ENCODE results near the gene OR52B2.

The OR52B2 gene

DNA sequence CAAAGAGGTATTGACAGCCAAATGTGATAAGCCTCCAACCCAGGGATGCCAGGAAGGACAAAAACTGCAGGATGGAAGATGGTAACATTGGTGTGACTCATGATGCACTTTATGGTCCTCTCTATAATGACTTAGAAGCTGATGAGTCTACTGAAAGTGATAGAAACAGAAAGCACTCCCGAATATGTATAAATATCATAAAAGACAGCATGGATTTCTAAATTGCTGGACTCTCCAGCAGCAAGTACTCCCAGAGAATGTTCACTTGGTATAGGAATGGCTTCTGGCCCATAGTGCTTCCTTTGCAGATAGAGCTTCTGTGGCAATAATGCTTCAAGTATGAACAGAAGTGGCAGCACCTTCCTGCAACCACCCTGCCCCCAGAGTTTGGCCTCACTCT lies at the start of gene OR52B2:
Gene OR52B2, minus strand, starts transcription at position 101 of the 400 bp plus-strand sequence. Its CDS starts 0 bp downstream, at position 101.
- no peak for DNase-seq (ENCODE audit: low read depth, low spot score)

DNA sequence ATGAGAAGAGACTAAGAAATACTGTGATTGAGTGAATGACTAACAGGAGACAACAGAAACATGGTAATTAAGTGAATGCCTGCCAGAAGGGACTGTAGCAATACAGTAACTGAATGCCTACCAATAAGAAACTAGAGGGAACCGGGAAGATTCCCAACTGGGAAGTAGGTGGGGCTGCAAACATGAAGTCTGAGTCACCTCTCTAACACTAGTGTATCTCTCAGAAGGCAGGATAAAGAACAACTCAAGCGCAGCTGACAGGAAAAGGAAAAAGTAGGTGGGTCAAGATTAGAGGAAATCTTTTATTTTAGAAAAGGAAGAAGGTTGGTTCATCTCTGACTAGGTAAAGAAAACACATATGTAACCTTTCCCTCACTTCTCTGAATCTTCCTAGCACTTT lies 49.2 kb upstream of the OR52B2 start:
- DNase-seq (ENCODE audit: low read depth, low spot score): no peak

DNA sequence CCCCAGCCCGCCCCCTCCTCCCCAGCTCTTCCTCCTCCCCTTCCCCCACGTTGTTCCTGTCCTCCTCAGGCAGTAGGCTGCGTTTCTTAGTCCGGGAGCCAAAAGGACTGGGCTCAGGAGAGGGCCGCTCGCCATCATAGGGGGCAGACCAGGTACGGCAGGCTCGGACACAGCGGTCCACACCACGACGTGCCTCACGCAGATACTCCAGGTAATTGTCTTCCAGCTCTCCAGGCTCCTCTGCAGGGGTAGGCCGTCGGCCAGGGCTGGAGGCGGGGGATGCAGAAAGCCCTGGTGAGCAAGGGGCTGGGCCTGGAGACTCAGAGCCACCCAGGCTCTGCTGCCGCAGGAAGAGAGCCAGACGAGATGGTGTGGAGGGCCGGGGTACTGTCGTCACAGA lies 47.6 kb upstream of the OR52B2 start:
- DNase-seq (ENCODE audit: low read depth, low spot score): no peak

DNA sequence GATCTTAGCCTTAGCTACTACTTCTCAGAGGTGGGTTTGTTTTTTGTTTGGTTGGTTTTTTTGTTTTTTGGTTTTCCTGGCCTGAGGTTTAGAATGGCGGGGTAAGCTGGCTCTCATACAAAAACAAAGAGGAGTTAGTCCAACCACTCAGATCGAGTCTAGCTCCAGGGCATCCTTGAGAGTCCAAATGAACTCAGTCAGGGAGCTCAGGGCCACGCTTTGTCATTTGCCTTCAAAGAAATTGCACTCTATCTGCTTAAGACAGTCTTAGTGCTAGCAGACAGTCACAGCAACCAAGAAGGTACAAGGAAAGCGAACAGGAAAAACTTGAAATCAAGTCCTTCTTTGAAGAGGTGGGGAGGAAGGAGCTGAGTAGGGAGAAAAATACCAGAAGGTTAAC lies 46.4 kb upstream of the OR52B2 start:
- peak; percentile 85 for DNase-seq (ENCODE audit: low read depth, low spot score)

- DNase-seq (ENCODE audit: low read depth, low spot score): no peak
These were observed 44.4 kb upstream of the OR52B2 start for GRCh38 chr11:6214530-6214929.

DNA sequence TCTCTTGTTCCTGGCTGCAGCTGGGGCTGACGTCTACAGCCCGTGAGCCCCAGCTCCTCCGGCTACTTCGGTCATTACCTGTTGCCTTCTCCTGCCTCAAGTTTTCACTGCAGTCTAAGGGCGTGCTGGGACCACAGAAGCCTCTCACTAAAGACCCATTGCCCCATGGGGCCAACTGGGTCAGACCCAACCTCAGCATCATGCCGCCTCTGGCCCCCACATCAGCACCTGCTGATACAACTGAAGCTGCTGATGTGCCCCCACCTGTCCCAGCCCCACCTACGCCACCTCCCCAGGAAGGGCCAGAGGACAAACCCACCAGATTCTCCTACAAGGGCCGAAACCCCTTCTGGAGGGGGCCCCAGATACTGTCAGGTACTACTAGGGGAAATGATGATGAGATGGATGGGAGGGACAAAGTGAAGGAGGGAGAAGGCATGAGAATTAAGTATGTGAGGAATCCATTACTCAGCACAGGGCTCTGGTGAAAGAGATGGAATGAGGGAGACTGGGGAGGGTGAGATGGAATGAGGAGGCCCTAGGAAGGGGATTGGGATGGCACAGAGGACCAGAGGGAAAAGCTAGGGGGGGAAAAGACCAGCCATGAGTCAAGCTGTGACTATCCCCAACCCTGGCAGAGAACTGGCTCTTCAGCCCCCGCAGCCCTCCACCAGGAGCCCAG lies 40.3 kb upstream of the OR52B2 start:
- DNase-seq (ENCODE audit: low read depth, low spot score): no peak

DNA sequence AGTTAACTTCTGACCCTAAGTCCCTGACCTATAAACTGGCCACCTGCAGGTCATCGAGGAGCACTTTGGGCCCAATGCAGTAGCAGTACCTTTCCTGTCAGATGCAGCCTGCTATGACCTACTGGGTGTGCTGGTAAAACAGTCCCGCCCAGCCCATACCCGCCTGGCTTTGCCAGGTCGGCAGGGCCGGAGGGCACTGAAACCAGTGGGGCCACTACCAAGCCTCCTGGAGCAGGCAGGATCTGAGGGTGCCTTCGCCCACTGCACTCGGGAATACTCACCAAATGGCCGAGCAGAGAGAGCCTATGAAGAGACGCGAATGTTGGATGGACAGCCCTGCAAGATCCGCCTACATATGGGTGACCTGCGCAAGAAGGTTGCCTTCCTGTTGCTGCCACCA lies 39.7 kb upstream of the OR52B2 start:
- no peak for DNase-seq (ENCODE audit: low read depth, low spot score)

GRCh38 chr11:6206456-6207180 lies 36.5 kb upstream of the OR52B2 start:
- DNase-seq (ENCODE audit: low read depth, low spot score): no peak

DNA sequence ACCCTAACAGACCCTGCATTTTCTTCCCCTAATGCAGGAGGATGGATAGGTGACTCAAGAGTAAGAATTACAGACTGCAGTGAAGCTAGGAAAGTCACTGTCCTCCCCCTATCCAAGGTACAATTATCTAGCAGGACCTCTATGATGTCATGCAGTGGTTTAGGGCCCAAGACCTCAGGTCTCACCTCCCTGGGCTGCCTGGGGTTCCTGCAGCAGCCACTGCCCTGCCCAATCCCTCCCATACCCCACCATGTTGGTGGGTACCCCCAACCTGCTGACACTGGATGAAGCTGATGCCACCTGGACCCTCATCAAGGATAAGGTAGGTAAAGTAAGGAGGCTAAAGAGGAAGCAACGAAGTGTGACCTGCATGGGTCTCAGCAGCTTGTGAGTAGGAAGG lies 35.2 kb upstream of the OR52B2 start, which contains the start of gene C11orf42:
Gene C11orf42, plus strand, starts transcription at position 192 of the 400 bp plus-strand sequence. Its CDS starts 59 bp downstream, at position 251.
- DNase-seq (ENCODE audit: low read depth, low spot score): no peak

DNA sequence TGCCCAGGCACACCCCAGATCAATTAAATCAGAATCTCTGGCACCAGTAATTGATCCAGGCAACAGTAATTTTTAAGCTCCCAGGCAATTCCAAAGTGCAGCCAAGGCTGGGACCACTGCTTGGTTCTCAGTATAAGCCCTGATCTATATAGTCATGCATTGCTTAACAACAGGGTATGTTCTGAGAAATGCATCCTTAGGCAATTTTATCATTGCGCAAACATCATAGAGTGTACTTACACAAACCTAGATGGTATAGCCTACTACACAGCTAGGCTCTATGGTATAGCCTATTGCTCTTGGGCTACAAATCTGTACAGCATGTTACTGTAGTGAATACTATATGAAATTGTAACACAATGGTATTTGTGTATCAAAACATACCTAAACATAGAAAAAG lies 34.6 kb upstream of the OR52B2 start:
- DNase-seq (ENCODE audit: low read depth, low spot score): no peak

DNA sequence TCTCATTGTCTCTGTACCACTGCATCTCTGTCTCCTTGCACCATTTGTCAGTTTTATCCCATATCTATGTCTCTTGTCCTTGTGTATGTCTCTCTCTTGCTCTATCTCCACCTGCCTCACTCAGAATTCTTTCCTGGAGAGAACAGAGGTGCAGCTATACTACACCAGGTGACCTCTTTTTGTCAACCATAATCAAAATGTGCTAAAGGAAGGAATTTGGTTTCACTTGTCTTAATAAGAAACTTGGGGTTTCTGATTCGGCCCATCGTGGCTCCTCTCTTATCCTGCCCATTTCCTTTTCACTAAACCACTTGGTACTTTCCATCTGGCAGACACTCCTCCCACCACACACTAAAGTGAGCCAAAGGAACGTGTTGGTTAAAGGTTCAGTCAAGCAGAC lies 33.2 kb upstream of the OR52B2 start:
- DNase-seq (ENCODE audit: low read depth, low spot score): no peak

DNA sequence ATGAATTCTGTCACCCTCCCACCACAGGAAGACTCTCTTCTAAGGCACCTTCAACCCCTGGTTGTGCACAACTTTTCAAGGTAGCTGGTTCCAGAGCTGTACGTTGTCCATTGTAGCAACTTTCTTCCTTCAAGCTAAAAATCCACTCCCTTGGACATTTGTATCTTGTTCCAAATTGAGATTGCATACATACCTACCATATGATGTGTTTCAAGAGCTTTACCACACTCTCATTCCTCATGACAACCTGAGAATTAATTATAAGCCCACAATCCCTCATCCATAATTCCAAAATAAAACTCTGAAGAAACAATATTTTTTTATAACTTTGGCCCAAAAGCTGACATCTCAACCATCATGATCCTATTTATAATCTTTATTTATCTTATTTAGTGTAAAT lies 31.9 kb upstream of the OR52B2 start:
- no peak for DNase-seq (ENCODE audit: low read depth, low spot score)

DNA sequence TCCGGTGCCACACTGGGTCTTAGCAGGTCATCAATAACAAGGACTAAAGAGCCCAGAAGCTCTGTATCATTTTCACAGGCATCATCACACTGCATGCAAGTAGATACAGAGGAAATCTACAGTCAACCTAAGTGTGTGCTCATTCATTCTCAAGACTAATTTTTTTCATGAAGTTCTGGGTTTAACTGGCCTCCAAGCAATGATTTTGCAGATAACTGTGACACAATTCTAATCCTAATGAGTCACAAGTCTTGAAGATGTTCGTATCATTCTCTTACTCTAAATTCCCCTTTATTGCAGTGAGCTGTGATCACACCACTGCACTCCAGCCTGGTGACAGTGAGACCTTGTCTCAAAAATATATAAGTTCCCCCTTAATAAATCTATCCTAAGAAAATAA lies 31.4 kb upstream of the OR52B2 start:
- DNase-seq (ENCODE audit: low read depth, low spot score): no peak

- no peak for DNase-seq (ENCODE audit: low read depth, low spot score)
These were observed 30.8 kb upstream of the OR52B2 start for GRCh38 chr11:6200975-6201374.

GRCh38 chr11:6199174-6199810 lies 29.2 kb upstream of the OR52B2 start, which contains the start of gene OR52W1:
OR52W1 (plus strand) TSS chr11:6199224; CDS start chr11:6199224, 0 bp downstream.
- no peak for DNase-seq (ENCODE audit: low read depth, low spot score)

GRCh38 chr11:6197466-6198200 lies 27.5 kb upstream of the OR52B2 start:
- DNase-seq (ENCODE audit: low read depth, low spot score): no peak

DNA sequence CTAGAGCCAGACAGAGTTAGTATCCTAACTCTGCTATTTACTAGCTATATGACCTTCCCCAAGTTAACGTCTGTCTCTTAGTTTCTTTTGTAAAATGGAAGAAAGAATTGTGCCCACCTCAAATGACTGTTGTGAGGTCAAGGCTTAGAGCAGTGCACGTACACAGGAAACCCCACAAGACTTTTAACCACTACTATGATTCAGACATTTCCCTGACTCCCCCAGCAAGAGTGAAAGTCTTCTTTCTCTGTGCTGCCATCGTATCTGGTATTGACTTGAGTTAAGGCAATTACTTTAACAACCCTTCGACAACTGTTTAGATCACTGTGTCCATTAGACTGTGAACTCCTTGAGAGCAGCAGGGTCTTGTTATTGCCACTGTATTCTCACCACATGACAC lies 26.3 kb upstream of the OR52B2 start:
- no peak for DNase-seq (ENCODE audit: low read depth, low spot score)

GRCh38 chr11:6194065-6194581 lies 24.0 kb upstream of the OR52B2 start:
- DNase-seq (ENCODE audit: low read depth, low spot score): no peak

- no peak for DNase-seq (ENCODE audit: low read depth, low spot score)
These were observed 21.6 kb upstream of the OR52B2 start for GRCh38 chr11:6191742-6192141.

GRCh38 chr11:6175440-6175839 lies 5.3 kb upstream of the OR52B2 start:
- DNase-seq (ENCODE audit: low read depth, low spot score): no peak

- DNase-seq (ENCODE audit: low read depth, low spot score): peak; percentile 28
These were observed 13.3 kb downstream of the OR52B2 start for GRCh38 chr11:6156628-6157359.
